Pancreas (tissue), 10 donors: ENCODE measurements around the gene CORO6. TPM values are rescaled to one million over a fixed set of nuclear protein-coding genes. Genes with fewer than 3 reads are reported as not detected.

Experiments
- ATAC-seq, 4 donors: fragments of 200-7000 bp; cut with Tn5 transposase; one replicate each; pipeline versions ENCODE4 v1.8.0 to v1.9.1; 2020; ENCODE audit warnings: mild to moderate bottlenecking in 4 of 4, moderate library complexity in 4 of 4
- DNase-seq, 6 donors: peaks; one replicate each; pipeline ENCODE4 v3.0.0-alpha.2; 2020
- FAIRE-seq: peaks from 2 replicates; lab custom pipeline; 2012; peaks lifted over from hg19 to GRCh38; lab: Jason Lieb, UNC
- H3K27ac ChIP-seq, 4 donors: fragments of 200-600 bp; sonication (generic); 1 replicate in 3 of 4; 2 replicates in 1 of 4; pipeline versions ENCODE4 v1.5.0 to v1.8.0; 2020
- H3K27me3 ChIP-seq, 4 donors: fragments of 200-600 bp; one replicate each; pipeline ENCODE4 v1.8.0; 2021
- H3K36me3 ChIP-seq, 3 donors: fragments of 200-600 bp; sonication (generic) in 1 of 3; one replicate each; pipeline versions ENCODE4 v1.5.0 to v1.8.0; 2020 to 2021
- H3K4me1 ChIP-seq, 3 donors: fragments of 200-600 bp; one replicate each; pipeline ENCODE4 v1.8.0; 2021
- H3K4me3 ChIP-seq, 4 donors: fragments of 200-600 bp; sonication (generic) in 2 of 4; one replicate each; pipeline versions ENCODE4 v1.5.0 to v1.8.0; 2020 to 2021
- H3K9me3 ChIP-seq, 4 donors: fragments of 200-600 bp; one replicate each; pipeline ENCODE4 v1.8.0; 2021
- WGBS, 2 donors: extraction: QIAGEN DNeasy Blood & Tissue Kit; methylation state at CpG; one replicate each; pipeline ENCODE4 v1.1.7; 2013; 5-methylcytosine and 5-hydroxymethylcytosine counted together
- intact Hi-C, 3 donors: fragments of 100-400 bp; cut with DNase I; formaldehyde crosslinking; loops; one replicate each; pipeline versions ENCODE4 v1.11.1 to v1.14.2; 2022
- polyA plus RNA-seq, 2 donors: library from polyadenylated mRNA; stranded (reverse); fragments of 200-250 nt; gene quantifications; one replicate each; pipeline ENCODE4 v1.2.3, GENCODE V29; 2013
- total RNA-seq, 6 donors: library from RNA; stranded (reverse); fragmentation: NEBNext Ultra II Directional in 4 of 6; extraction: Animal tissue kit (Norgen Biotek cat#: 25700) in 4 of 6; gene quantifications; one replicate each; pipeline versions ENCODE4 v1.2.1 to v1.2.4, GENCODE V29; 2021 to 2023
- TF ChIP-seq, protein P1 (sequence below), 4 donors: fragments of 200-600 bp; sonication (generic) in 3 of 4; IDR thresholded peaks; one replicate each; pipeline versions ENCODE4 v1.5.0 to v1.8.0; 2021; ENCODE audit warnings: antibody characterized with exemption in 4 of 4
- donor health status: healthy with polysubstance abuse.
- donor health status: DM: no; HTN: no; CAD: no; lungs with moderate emphysema.
- donor health status: DM: no; HTN: no; CAD: no.
- donor health status: control.
- donor health status: control.
- donor health status: Bipolar disorder and iron deficiency.
- donor health status: DM: yes; HTN: yes; CAD: no.
- donor health status: DM: no; HTN: no; CAD: no.
- donor health status: DM: no; HTN: no; CAD: no.
- donor health status: DM: yes; HTN: yes; CAD: no.

CORO6 gene
- total and polyA plus RNA-seq, 8 donors = 0.20 to 4.4 (median 0.59) TPM

DNA sequence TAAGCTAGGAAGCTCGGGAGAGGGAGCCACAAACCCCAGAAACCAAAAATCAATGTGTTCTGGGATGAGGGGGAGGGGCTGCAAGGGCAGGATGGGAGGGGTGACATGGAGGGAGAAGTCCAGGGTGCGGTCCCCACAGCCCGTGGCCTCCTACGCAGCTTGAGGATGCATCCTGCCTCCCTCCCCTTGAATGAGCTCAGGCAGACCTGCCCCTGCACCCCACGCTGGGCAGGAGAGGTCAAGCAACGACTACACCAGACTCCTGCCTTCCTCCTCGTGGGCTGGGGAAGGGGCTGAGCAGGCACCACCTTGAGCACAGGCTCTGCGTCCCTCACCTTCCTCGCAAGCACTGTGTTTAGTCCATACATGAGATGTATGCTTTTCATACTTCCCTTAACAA is 25.9 kb downstream of the CORO6 start:
- H3K4me3 ChIP-seq = no peak overlapping the region
- H3K4me1 ChIP-seq = peaks cover 8 to 10% (median 10%) of the 10 kb centered on the region in 3 donors
- no peak overlapping the region for H3K27ac ChIP-seq
- intact Hi-C loops = no loop called here
- ATAC-seq (no peak), FAIRE-seq (no peak), DNase-seq (peak in 1 of 6 donors; percentile 46)
- WGBS, 2 donors = 74 to 76% methylated on average over 9 of the region's 9 CpGs
- no peaks in the 10 kb centered on the region for H3K9me3 ChIP-seq
- TF ChIP-seq, protein P1, sequence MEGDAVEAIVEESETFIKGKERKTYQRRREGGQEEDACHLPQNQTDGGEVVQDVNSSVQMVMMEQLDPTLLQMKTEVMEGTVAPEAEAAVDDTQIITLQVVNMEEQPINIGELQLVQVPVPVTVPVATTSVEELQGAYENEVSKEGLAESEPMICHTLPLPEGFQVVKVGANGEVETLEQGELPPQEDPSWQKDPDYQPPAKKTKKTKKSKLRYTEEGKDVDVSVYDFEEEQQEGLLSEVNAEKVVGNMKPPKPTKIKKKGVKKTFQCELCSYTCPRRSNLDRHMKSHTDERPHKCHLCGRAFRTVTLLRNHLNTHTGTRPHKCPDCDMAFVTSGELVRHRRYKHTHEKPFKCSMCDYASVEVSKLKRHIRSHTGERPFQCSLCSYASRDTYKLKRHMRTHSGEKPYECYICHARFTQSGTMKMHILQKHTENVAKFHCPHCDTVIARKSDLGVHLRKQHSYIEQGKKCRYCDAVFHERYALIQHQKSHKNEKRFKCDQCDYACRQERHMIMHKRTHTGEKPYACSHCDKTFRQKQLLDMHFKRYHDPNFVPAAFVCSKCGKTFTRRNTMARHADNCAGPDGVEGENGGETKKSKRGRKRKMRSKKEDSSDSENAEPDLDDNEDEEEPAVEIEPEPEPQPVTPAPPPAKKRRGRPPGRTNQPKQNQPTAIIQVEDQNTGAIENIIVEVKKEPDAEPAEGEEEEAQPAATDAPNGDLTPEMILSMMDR (IDR thresholded peaks at IDR 0.05) = no peak
- no peaks in the 10 kb centered on the region for H3K27me3 ChIP-seq
- no peaks in the 10 kb centered on the region for H3K36me3 ChIP-seq

DNA sequence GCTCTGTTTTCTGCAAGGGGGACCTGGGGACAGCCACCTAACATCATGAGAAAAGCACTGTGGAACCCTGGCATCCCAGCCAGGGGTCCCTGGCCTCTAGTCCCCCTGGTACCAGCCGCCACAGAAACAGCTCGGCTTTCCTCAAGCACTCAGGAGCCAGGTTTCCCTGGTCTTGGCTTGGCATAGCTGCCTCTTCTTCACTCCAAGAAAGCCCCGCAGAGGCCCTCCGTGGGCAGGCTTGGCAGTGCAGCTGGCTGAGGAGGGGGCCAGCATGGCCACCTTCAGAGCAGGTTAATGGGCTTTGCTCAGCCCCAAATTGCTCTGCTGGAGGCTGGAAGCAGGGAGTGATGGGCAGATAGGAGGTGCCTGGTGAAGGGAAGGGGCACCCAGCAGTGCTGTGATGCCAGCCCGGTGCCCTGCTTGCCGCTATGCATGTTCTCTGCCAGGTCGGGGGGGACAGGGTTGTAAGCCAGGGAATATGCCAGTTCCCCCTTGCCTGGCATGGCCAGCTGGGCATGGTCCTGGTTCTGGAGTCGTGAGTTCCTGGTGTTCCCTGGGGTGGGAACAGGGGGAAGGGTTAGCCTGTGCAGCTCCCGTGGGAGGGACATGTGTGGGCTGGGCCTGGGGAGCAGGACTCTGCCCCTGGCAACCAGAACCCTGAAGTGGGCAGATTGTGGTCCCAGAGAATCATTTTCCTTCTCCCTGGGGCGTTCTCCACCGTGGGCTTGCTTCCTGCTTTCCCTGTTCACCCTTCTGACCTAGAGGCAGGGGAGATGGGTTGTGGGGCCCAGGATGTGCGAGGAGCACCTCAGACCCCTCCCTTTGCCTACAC is 26.6 kb downstream of the CORO6 start:
- DNase-seq = peak in 1 of 6 donors; percentile 47
- H3K36me3 ChIP-seq = no peaks in the 10 kb centered on the region
- peaks cover 9 to 17% (median 11%) of the 10 kb centered on the region in 3 donors for H3K4me1 ChIP-seq
- H3K27ac ChIP-seq = no peak overlapping the region
- FAIRE-seq = no peak
- TF ChIP-seq, protein P1 (IDR thresholded peaks at IDR 0.05) = no peak
- 77 to 79% methylated on average over 12 of the region's 12 CpGs for WGBS, 2 donors
- ATAC-seq = no peak
- H3K9me3 ChIP-seq = no peaks in the 10 kb centered on the region
- intact Hi-C loops = no loop called here
- H3K4me3 ChIP-seq = no peak overlapping the region
- no peaks in the 10 kb centered on the region for H3K27me3 ChIP-seq

DNA sequence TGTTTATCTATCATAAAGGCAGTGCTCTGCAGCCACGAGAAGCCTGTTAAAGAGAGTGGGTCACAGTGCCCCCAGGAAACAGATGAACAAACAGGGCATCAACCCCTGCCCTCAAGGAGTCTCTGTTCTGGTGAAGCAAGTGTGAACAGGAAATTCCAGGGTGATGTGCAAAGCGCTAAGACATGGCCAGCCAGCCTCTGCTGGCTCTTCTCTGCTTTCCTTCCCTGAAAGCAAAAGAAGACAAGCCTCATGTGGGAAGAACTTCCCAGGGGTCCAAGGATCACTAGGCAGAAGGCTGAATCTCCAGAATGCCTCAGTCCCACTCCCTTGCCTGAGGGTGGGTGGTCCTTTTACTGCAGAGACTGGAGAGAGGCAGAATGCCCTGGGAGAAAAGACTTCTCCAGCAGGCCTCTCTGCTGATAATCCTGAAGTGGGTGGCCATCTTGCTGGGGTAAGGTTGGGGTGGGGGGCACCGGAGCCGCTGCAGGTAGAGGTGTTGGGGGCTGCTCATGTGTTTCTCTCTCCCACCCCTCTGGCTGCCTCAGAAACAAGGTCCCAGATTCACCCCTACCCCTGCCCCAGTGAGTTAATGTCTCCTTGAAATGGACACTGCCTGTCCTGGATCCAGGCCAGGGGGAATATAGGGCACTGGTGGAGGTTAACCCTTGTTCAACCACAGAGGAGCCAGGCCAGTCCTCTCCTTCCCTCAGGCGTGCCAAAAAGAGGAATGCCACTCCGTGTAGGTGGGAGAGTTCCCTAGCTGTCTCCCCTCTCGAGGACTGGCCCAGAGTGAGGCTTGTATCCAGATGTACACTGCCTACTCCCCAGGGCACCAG is 27.4 kb downstream of the CORO6 start:
- no peak overlapping the region for H3K4me3 ChIP-seq
- 75 to 81% methylated on average over 7 of the region's 7 CpGs for WGBS, 2 donors
- peak in 2 of 6 donors; percentile 1 to 28 for DNase-seq
- no peak for ATAC-seq
- peaks cover 13 to 25% (median 16%) of the 10 kb centered on the region in 3 donors for H3K4me1 ChIP-seq
- H3K27ac ChIP-seq = no peak overlapping the region
- no peaks in the 10 kb centered on the region for H3K27me3 ChIP-seq
- H3K36me3 ChIP-seq = no peaks in the 10 kb centered on the region
- intact Hi-C loops = no loop called here
- no peak for FAIRE-seq
- no peaks in the 10 kb centered on the region for H3K9me3 ChIP-seq
- TF ChIP-seq, protein P1 (IDR thresholded peaks at IDR 0.05) = no peak

DNA sequence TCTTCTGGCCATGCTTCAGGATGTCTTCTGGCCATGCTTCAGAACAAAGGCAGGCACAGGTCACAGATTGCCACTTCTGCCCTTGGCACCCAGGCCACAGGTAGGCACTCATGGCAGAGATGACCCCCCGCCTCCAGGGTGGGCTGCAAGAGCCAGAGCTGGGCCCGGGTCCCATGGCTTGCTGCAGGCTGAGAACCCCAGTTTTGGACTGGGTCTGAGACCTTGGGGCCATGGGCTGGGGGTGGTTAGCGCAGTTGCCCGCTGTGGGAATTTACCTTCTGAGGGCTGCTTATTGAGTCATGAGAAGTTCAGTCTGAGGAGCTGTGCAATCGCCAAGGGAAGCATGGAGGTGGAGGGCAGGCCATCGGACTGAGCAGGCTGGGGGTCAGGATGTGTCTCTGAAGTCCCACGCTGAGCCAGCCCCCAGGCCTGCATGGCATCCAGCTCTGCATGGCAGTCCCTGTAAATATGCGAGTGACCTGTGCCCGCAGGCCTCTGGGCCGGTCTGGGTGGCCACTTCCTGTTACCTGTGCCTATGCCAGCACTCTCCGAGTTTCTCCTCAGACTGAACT is 28.1 kb downstream of the CORO6 start:
- peaks cover 15 to 29% (median 20%) of the 10 kb centered on the region in 3 donors for H3K4me1 ChIP-seq
- ATAC-seq (no peak), DNase-seq (peak in 3 of 6 donors; percentile 2 to 74 (median 32)), FAIRE-seq (no peak)
- intact Hi-C loops = no loop called here
- TF ChIP-seq, protein P1 (IDR thresholded peaks at IDR 0.05) = no peak
- H3K9me3 ChIP-seq = no peaks in the 10 kb centered on the region
- H3K36me3 ChIP-seq = no peaks in the 10 kb centered on the region
- no peak overlapping the region for H3K4me3 ChIP-seq
- H3K27ac ChIP-seq = no peak overlapping the region
- 84 to 95% methylated on average over 11 of the region's 11 CpGs for WGBS, 2 donors
- H3K27me3 ChIP-seq = no peaks in the 10 kb centered on the region
